GM15510 (cell line): ENCODE measurements around the gene SIGLEC1.

ENCODE experiments used
- POLR2A ChIP-seq: IDR thresholded peaks from 3 replicates; pipeline ENCODE4 v1.6.1; 2011; ENCODE audit warnings: borderline replicate concordance; ENCODE audit not compliant: insufficient read length; ENCODE audit errors: extremely low read depth

The SIGLEC1 gene

DNA sequence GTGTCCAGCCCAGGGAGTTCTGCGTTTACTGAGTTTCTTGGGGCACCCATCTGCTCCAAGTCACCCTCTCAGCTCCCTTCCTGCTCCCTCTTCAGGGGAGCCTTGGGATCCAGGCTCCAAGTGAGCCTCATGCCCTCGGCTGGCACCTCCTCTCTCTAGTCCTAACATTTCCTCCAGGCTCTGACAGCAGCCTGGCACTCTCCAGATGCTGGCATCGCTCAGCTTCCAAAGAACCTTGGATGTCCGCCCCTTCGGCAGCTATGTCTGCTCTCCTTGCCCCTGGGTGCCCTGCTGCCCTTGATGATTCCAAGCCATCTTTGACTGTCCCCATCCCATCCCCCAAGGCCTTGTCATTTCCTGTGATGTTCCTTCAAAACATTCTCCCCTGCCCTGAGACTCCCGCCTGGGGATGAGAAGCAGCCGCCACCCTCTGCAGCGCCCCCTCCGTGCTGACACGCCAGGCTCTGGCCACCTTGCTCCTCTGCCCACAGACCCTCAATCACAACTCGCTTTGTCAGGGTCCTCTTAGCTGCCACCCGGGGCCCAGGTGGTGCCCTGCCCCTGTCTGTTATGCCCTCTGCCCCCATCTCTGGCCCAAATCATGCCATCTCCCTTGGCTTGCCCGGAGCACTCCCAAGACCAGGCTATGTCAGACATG is 42.6 kb downstream of the SIGLEC1 start:
- no peak for TF ChIP-seq POLR2A

DNA sequence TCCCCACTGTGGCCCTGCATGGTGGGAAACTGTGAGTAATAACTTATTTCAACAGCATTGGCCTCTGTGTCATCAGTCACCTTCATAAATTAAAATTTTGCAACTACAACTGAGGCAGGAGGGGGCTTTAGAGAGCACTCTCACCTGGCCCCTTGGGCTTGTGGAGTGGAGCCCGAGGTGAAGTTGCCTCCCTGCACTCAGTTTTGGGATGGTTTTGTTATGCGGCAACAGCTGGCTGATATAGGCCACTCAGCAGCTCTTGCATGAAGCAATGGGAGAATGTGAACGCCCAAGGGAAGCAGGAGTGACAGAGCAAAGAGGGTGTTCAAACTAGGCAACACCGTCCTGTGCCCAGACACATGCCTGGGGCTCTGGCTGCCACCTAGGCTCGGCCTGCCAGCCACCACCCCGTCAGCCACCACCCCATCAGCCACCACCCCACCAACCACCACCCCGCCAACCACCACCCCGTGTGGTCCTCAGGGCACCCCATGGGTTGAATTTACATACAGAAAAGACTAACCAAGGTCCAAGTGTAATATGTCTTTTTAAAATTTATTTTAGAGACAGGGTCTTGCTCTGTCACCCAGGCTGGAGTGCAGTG is 44.9 kb downstream of the SIGLEC1 start:
- TF ChIP-seq POLR2A: no peak

DNA sequence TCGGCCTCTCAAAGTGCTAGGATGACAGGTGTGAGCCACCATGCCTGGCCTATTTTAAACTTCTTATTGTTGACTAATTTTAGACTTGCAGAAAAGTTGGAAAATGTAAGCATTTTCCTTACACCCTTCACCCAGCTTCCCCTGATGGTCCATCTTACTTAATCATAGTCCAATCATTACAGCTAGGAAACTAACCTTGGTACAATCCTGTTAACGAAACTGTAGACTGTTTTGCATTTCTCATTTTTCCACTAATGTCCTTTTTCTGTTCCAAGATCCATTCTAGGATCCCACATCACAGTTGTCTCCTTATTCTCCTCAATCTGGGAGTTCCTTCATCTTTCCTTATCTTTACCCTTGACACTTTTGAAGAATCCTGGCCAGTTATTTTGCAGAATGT is 48.5 kb downstream of the SIGLEC1 start:
- no peak for TF ChIP-seq POLR2A

DNA sequence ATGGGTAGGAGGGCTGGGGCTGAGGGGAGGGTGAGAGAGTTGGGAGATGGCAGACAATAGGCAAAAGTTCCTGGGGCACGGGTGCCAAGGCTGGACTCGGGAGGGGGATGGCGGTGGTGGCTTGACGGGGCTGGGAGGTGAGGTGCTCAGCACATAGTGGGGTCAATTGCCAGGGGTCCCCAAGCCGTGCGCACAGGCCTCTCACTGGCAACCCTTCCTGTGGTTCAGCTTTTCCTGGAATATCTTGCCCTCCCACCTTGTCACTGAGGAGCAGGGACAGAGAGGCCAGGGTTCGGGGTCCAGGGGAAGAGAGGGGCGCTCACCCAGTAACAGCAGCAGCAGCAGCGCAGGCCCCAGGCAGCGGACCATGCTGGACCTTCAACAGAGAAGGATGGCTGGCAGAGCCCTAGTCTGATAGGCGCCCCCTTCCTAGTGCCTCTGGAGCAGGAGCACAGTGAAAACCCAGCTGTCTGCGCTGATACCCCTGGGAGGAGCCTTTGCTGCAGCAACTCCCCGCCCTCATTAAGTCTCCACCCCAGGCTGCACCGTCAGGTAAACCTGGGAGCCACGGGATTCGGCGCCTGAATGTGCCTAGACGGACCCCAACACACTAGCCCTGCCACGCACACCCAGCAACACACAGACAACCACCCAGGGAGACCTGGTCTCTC is 49.2 kb downstream of the SIGLEC1 start, which contains the start of gene GFRA4:
Gene GFRA4 (minus strand): TSS at position 369 of the 671 bp plus-strand sequence. CDS start 0 bp downstream, at position 369.
- no peak for TF ChIP-seq POLR2A
